Lung (tissue), 12 donors: ENCODE results near the gene ARSB. TPM values are rescaled to one million over a fixed set of nuclear protein-coding genes. Genes with fewer than 3 reads are reported as not detected.
A peak's percentile ranks its signal among the peaks of the same experiment; 100 is the strongest.

Experiments
- ATAC-seq: fragments of 200-7000 bp; cut with Tn5 transposase; one replicate; pipeline ENCODE4 v1.9.1; 2020; ENCODE audit warnings: moderate number of reproducible peaks; ENCODE audit not compliant: insufficient read depth, low FRiP score
- DNase-seq, 3 donors: peaks; one replicate each; pipeline ENCODE4 v3.0.0-alpha.2; 2013 to 2017
- H3K27ac ChIP-seq, 2 donors: one replicate each; pipeline ENCODE4 v1.5.1; 2013; ENCODE audit warnings: mild to moderate bottlenecking in 2 of 2, moderate library complexity in 2 of 2, control low read depth in 1 of 2, inconsistent platforms in 1 of 2, low read depth in 1 of 2, low read length in 1 of 2
- H3K27me3 ChIP-seq, 3 donors: one replicate each; pipeline ENCODE4 v1.5.1; 2013; ENCODE audit warnings: low read length in 2 of 3; ENCODE audit not compliant: control insufficient read depth in 3 of 3, insufficient read depth in 3 of 3
- H3K36me3 ChIP-seq, 4 donors: one replicate each; pipeline ENCODE4 v1.5.1; 2013; ENCODE audit warnings: low read length in 4 of 4, mild to moderate bottlenecking in 1 of 4, moderate library complexity in 1 of 4; ENCODE audit not compliant: control insufficient read depth in 4 of 4, insufficient read depth in 4 of 4
- H3K4me1 ChIP-seq, 5 donors: one replicate each; pipeline ENCODE4 v1.5.1; 2013; ENCODE audit warnings: low read length in 5 of 5, mild to moderate bottlenecking in 2 of 5, moderate library complexity in 1 of 5; ENCODE audit not compliant: control insufficient read depth in 5 of 5, insufficient read depth in 5 of 5
- H3K4me3 ChIP-seq: one replicate; pipeline ENCODE4 v1.5.1; 2013; ENCODE audit warnings: mild to moderate bottlenecking, control low read depth, moderate library complexity
- H3K9ac ChIP-seq, 2 donors: one replicate each; pipeline ENCODE4 v1.5.1; 2013; ENCODE audit warnings: low read length in 2 of 2, control low read depth in 1 of 2; ENCODE audit not compliant: insufficient read depth in 1 of 2
- H3K9me3 ChIP-seq, 4 donors: one replicate each; pipeline ENCODE4 v1.5.1; 2013; ENCODE audit warnings: low read length in 3 of 4, mild to moderate bottlenecking in 1 of 4, moderate library complexity in 1 of 4; ENCODE audit not compliant: control insufficient read depth in 4 of 4, insufficient read depth in 3 of 4
- WGBS, 2 donors: extraction: QIAGEN DNeasy Blood & Tissue Kit; methylation state at CpG; one replicate each; pipeline ENCODE4 v1.1.7; 2013; 5-methylcytosine and 5-hydroxymethylcytosine counted together
- polyA plus RNA-seq, 2 donors: library from polyadenylated mRNA; stranded (reverse); fragments of 200-250 nt; gene quantifications; one replicate each; pipeline ENCODE4 v1.2.1, GENCODE V29; 2013
- total RNA-seq, 2 donors: library from RNA; depleted of rRNA in 1 of 2; stranded (reverse); fragments of >200 nt in 1 of 2; gene quantifications; one replicate each; pipeline ENCODE4 v1.2.1, GENCODE V29; 2014 to 2021
- TF ChIP-seq, protein P1 (sequence below): IDR thresholded peaks from 2 replicates; pipeline ENCODE4 v1.5.1; 2012; ENCODE audit warnings: mild to moderate bottlenecking; ENCODE audit errors: control extremely low read depth, extremely low read depth
- donor health status: control.
- donor health status: control.
- donor health status: Bipolar disorder and iron deficiency.
- donor health status: healthy.
- donor health status: DM: yes; HTN: yes; CAD: no.

Gene ARSB
- total and polyA plus RNA-seq, 4 donors = 3.2 to 17.3 (median 11.1) TPM

DNA sequence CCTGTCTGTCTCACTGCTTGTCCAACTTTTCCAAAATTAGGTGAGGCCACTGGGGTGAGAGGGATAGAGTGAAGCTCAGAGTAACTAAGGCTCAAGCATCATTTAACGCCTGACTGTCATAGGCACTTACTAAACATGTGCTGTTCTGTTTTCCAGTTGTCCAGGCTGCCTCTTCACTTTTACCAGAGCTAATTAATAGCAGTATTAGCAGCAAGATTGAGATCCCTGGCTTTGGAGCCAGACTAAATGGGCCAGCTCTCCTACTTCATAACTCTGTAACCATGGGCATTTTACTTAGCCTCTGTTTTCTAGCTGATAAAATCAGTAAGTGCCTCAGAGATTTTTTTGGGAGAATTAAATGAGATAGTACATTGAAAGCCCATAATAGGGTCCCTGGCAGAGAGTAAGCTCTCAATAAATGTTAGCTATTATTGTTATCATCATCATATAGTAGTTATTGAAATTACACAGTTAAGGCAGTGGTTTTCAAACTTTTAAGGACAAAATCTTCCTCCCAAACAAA is 190.4 kb downstream of the ARSB start:
- ATAC-seq (no peak), DNase-seq (no peak)
- H3K4me3 ChIP-seq = no peak overlapping the region
- peaks cover 0 to 68% (median 38%) of the 10 kb centered on the region in 5 donors for H3K4me1 ChIP-seq
- 86 to 92% methylated on average over 1 of the region's 1 CpG for WGBS, 2 donors
- no peak overlapping the region for H3K9ac ChIP-seq
- H3K36me3 ChIP-seq = peaks cover 0 to 2% (median 0%) of the 10 kb centered on the region in 4 donors
- no peaks in the 10 kb centered on the region for H3K9me3 ChIP-seq
- no peaks in the 10 kb centered on the region for H3K27me3 ChIP-seq
- no peak overlapping the region for H3K27ac ChIP-seq
- TF ChIP-seq, protein P1, sequence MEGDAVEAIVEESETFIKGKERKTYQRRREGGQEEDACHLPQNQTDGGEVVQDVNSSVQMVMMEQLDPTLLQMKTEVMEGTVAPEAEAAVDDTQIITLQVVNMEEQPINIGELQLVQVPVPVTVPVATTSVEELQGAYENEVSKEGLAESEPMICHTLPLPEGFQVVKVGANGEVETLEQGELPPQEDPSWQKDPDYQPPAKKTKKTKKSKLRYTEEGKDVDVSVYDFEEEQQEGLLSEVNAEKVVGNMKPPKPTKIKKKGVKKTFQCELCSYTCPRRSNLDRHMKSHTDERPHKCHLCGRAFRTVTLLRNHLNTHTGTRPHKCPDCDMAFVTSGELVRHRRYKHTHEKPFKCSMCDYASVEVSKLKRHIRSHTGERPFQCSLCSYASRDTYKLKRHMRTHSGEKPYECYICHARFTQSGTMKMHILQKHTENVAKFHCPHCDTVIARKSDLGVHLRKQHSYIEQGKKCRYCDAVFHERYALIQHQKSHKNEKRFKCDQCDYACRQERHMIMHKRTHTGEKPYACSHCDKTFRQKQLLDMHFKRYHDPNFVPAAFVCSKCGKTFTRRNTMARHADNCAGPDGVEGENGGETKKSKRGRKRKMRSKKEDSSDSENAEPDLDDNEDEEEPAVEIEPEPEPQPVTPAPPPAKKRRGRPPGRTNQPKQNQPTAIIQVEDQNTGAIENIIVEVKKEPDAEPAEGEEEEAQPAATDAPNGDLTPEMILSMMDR = no peak

DNA sequence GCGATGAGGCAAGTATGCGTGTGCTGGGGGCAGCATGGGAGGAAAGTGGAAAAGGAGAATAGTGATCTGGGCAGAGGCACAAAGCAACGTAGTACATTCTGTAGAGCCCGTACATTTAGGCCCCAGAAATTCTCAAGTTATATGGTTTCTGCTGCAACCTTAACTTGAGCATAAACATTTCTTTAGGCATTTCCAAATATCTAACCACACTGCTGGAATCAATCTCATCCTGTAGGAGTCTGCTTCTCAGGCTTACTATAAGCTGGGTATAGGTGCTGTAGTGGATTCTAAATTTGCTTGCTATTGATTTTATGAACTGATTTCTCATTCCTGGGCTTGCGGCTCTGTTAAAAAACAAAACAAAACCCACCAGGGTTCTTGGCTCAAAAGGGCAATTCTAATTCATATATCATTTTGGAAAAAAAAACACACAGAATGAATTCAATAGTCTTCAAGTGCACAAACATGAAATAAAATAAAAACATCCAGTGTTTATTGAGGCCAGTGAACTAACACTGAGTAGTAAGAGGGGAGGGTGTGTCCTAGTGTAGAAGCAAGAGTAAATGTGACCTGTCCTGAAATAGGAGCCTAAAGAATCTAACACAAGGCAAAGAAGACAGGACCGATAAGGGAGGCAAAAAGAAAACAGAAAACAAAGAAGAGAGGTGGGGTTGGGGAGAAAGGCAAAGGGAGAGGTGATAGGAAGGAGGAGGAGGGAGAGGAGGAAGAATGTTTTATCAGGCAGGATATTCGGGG is 191.0 kb downstream of the ARSB start:
- H3K4me3 ChIP-seq = no peak overlapping the region
- ATAC-seq = no peak
- H3K9ac ChIP-seq = peak overlapping the region in 1 of 2 donors; percentile 29
- peaks cover 0 to 61% (median 37%) of the 10 kb centered on the region in 5 donors for H3K4me1 ChIP-seq
- no peaks in the 10 kb centered on the region for H3K9me3 ChIP-seq
- WGBS, 2 donors = 84 to 92% methylated on average over 7 of the region's 7 CpGs
- no peaks in the 10 kb centered on the region for H3K27me3 ChIP-seq
- no peak for DNase-seq
- H3K27ac ChIP-seq = no peak overlapping the region
- peaks cover 0 to 2% (median 0%) of the 10 kb centered on the region in 4 donors for H3K36me3 ChIP-seq
- TF ChIP-seq, protein P1 = no peak

- Histone ChIP-seq H3K27ac (no peak overlapping the region), H3K4me3 (no peak overlapping the region), H3K36me3 (peaks cover 0 to 2% (median 0%) of the 10 kb centered on the region in 4 donors), H3K9me3 (no peaks in the 10 kb centered on the region), H3K9ac (no peak overlapping the region), H3K4me1 (peaks cover 0 to 54% (median 25%) of the 10 kb centered on the region in 5 donors), H3K27me3 (no peaks in the 10 kb centered on the region)
- WGBS, 2 donors = 37 to 62% methylated on average over 10 of the region's 10 CpGs
- TF ChIP-seq, protein P1 = no peak
- ATAC-seq = no peak
- no peak for DNase-seq
These were observed 192.6 kb downstream of the ARSB start for GRCh38 chr5:78792345-78793055.
